HG02588 (cell line): ENCODE results near the gene POR.

Source experiments
- ATAC-seq: cut with Tn5 transposase; IDR thresholded peaks from one replicate; pipeline ENCODE4 v1.9.1; 2021; ENCODE audit warnings: mild to moderate bottlenecking, moderate library complexity; ENCODE audit not compliant: unreplicated experiment

POR gene

DNA sequence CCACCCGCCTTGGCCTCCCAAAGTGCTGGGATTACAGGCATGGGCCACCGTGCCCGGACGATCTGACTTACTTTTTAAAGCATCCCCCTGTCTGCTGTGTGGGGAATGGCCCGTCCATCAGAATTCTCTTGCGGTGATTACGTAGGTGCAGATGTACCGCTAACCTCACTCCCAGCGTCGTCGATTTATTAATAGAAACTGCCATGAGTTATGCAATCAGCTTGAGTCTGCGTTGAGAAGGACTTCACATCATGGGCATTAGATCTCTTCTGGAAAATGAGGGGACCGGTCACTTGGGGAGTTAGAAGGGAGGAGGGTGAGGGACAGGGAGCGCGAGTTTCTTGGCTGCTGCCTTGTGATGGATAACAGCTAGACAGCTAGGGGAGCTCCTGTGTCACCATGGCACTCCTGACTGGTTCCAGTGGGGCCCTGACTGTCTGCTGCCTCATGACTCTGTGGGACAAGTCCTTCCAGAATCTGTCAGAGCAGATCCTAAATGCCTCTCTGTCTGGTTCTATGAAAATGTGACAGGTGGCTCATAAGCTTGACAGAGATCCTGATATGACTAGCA is 35.2 kb downstream of the POR start:
- no peak for ATAC-seq

DNA sequence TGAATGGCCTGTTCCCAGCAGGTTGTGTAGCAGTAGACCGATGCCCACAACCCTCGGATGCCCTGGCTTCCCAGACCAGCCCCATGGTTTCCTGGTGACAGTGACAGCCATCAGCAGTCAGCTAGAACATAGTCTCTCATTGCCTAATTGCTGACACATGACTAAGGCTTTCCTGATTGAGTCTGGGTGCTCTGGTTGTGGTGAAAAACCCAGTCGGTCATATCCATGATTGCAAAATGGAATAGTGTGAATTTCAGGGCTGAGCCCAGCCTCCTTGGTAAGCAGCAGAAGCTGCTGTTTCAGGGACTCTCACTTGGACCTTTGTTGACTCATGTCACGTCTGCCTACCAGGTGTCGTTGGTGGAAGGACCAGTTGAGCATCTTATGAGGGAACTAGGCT is 36.6 kb downstream of the POR start:
- ATAC-seq: no peak

DNA sequence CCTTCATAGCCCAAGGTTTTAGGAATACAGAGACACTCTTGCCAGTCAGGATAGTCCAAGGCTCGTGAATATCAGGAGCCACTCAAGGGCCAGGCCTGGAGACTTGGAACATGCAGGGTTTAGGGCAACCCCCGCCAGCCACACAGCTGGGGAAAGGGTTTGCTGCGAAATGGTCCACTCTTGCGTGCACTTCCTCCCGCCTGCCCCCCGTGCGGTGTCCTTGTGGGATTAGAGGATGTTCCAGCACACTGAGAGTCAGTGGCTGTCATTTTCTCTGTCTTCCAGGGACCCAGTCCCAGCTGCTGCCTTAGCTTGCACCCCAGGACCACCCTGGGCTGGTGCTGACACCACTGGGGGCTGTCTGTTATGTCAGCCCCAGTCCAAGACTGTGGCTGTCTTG is 38.5 kb downstream of the POR start:
- ATAC-seq: no peak

DNA sequence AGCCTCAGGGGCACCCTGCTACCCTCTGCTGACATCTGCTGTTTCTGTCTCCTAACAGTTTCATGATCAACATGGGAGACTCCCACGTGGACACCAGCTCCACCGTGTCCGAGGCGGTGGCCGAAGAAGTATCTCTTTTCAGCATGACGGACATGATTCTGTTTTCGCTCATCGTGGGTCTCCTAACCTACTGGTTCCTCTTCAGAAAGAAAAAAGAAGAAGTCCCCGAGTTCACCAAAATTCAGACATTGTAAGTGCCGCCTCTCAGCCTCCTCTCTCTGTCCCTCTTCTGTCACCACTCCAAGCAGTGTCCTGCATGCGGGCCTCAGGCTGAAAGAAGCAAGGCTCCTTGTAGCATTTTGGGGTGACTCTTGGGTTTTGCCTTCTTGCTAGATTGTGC is 39.0 kb downstream of the POR start:
- ATAC-seq: no peak

DNA sequence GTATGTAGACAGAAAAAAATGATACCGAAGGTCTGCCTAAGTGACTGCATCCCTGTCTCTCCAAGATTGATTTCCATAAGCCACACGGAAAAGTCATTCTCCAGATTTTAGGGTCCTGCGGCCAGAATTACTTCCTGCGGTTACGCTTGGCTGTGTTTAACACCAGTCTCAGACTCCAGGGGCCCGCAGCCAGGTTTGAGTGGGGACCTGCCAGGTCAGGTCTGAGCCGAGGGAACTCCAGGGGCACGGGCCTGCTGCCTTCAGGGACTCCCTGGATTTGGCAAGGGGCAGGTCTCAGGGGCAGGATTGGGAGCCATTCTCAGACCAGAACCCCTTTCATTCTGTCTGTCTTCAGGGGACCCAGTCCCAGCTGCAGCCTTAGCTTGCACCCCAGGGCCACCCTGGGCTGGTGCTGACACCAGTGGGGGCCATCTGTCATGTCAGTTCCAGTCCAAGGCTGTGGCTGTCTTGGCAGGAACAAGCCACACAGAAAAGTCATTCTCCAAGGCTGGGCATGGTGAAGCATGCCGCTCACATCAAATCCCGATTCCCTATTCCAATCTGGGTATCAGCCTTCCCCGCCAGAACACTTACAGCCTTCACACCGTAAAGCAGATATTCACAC is 40.5 kb downstream of the POR start:
- no peak for ATAC-seq

DNA sequence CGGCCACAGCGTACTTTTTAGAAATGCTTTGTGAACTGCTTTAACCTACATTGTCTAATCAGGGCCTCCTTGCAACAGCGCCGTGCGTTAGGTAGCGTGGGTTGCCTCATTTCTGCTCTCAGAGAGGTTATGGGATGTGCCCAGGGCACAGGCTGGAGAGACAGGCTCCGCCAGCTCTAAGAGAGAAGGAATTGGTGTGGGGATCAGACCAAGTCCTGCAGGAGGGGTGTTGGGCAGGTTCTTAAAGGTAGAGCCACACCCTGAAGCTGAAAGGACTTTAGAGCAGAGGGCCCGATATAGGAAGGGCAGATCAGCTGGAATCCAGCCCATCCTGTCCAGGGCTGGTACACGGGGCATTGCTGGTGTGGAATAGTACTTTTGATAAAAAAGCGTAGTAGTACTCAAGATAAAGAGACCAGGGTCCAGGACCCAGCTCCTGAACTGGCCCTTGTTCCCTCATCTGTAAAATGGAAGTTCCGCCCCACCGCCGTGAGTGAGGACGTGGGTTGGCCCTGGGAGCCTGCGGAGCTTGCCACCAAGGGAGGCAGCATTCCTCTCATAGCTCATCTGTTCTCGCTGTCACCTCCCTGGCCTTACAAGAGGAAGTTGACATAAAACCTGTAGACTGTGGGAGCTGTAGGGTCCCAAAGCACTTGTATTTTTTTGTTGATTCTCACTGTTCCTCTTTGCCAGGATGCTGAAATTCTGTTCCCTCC is 42.2 kb downstream of the POR start:
- no peak for ATAC-seq

DNA sequence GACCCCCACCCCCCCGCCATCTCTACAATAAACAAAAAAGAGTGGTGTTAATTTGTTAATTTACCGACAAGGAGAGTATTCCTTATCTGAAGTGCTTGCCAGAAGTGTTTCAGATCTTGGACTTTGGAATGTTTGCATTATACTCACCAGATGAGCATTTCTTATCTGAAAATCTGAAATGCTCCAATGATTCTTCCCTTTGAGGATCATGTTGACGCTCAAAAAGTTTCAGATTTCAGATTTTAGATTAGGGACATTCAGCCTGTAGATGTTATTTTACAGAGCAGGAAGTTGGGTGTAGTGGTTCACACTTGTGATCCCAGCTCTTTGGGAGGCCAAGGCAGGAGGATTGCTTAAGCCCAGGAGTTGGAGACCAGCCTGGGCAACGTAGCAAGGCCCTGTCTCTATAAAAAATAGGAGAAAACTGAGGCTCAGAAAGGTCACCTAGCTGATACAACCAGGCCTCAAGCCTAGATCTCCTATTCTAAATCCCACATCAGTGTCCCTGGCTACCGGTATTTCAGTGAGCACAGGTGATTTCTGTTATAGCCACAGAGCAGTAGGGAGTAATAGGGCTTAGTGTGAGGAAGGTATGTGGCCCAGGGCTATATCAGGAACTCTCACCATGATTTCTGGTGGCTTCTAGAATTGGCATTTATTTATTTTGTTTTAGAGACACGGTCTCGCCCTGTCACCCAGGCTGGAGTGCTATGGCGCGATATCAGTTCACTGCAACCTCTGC is 44.0 kb downstream of the POR start:
- no peak for ATAC-seq

DNA sequence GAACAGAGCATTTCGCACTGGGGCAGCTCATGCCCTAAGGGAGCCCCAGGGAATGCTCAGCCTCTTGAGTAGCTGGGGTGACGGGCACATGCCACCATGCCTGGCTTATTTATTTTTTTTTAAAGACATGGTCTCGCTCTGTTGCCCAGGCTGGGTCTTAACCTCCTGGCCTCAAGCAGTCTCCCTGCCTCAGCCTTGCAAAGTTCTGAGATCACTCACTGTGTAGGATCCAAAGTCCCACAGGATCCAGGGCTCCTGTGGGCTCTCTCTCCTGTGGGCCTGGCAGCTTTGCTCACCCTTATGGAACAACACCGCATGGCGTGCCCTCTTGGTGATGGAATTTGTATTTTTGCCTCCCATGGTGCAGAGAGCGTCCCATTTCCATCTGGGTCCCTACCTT is 45.4 kb downstream of the POR start:
- ATAC-seq: no peak

DNA sequence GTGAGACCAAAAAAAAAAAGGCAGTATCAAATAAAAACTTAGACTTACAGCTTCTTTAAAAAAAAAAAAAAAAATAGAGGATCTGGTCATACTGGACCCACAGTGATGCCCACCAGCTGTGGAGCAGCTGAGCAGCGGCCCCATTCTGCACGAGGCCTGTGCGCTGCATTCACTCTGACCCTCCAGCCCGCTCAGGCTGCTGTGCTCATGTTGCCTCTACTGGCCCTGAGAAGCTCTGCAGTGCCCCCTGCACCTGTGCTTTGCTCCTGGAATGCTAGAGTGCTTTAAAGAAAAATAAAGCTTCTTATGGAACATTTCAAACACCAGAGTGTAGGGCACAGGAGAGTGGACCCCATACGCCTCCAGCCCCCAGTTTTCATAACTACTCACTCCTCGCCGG is 46.3 kb downstream of the POR start:
- ATAC-seq: no peak

DNA sequence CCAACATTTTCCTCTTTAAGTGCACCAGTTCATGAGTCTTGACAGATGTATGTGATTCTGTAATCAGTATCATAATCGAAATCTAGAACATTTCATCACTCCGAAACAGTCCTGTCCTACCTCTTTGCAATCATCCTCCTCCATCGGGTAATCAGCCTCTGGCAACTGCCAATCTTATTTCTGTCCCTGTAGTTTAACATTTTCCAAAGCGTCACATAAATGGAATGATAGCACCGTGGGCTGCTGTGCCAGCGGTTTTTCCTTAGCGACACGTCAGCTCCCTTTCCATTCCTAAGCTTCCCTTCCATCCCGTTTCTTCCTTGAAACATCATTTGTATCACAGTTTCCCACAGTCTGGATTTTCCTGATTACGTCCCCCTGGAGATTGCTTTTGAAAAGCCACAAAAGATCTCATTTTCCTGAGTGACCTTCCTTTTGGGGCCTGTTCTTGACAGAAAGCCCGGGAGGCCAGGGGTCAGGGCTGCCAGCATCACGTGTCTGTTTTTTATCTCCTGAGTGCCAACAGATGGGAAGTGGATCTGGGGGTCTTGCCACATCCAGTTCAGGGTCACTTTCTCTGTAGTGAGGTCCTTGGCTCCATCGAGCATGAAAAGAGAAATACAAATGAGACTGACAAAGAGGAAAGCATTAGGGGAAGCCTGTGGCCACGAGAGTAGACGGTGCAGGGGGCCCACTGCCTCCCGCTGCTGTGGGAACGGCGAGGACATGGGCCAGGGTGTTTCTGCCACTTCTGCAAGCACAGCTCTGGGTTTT is 47.8 kb downstream of the POR start:
- ATAC-seq: no peak

DNA sequence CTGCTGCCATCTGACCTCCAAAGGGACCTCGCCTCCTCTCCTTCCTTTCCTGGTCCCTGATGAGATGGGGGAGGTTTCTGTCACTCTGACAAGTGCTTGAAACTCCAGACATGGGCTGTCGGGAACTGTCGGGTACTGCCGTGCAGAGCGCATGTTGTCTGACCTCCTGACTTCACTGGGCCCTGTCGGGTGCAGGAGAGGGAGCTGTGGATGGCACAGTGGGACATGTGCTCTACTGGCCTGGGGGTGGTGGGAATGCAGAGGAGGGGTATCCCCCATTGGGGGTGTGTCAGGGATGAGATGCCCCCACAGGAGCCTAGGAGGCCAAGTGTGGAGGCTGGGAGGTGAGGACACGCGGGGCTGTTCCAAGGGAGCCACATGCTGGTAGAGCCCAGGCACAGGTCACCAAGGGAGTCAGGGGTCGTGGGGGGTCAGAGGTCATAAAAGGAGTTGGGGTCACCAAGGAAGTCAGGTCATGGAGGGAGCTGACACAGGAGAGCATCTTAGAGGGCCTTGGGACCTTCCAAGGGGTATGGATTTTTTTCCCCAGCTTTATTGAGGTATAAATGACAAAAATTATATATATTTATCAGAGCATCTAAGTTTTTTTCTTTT is 48.5 kb downstream of the POR start:
- ATAC-seq: no peak

DNA sequence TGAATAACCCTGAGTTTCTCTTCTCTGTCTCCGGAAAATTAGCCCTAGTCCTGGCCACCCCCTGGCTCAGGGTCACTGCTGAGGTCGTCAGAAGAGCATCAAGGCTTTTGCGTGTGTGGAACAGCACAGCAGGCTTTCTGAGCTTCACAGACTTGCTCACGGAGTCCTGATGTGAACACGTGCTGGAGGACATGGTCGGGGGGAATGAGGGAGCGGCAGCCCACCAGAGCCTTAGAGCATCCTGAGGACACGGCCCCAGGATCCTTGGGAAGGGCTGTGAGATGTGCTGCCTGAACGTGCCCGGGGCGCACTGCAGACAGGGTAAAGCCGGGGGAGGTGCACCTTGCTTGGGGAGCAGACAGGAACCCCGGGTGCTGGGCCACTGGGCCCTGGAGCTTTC is 50.7 kb downstream of the POR start:
- no peak for ATAC-seq

DNA sequence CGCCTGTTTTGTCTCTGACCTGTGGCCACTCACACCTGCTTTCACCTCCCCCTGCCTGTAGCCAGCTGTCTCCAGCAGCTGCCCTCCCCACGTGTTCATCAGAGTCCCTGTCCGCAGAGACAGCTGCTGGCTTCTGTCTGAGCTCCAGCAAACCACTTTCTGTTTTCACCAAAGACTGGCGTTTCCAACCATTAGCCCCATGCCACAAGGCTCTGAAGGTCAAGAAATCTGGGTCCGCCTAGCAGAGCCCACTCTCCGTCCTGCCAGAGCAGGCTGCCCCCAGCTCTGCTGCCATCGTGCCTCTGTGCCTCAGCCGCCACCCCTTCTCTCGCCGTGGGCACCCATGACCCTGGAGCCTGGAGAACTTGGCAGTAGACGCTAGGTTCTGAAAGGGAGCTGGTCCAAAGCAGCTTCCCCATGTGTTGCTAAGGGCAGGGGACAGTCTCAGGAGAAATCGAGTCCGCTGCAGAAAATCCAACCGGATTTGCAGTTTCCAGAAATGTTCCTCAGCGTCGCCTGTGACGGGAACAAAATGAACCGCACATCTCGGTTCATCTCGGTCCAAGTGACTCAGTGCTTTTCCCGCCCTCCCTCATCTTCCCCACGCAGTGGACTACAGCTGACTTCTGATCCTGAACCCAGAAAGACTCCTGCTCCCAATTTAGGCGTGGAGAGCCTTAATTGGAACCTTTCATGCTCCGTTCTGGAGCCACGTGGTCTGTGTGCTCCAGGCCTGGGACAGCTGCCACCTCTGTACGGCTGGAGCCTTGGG is 51.4 kb downstream of the POR start:
- no peak for ATAC-seq

DNA sequence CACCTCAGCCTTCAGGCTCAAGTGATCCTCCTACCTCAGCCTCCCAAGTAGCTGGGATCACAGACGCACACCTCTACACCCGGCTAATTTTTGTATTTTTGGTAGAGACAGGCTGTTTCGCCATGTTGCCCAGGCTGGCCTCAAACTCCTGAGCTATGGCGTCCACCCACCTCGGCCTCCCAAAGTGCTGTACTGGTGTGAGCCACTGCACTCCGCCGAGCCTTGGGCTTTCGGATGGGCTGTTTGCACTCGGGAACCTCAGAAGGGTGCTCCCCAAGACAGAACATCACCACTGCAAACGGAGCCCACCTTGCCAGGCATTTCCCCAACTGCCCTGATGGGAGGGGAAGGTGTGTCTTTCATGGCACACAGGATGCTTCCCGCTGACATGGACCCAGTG is 52.1 kb downstream of the POR start:
- no peak for ATAC-seq

DNA sequence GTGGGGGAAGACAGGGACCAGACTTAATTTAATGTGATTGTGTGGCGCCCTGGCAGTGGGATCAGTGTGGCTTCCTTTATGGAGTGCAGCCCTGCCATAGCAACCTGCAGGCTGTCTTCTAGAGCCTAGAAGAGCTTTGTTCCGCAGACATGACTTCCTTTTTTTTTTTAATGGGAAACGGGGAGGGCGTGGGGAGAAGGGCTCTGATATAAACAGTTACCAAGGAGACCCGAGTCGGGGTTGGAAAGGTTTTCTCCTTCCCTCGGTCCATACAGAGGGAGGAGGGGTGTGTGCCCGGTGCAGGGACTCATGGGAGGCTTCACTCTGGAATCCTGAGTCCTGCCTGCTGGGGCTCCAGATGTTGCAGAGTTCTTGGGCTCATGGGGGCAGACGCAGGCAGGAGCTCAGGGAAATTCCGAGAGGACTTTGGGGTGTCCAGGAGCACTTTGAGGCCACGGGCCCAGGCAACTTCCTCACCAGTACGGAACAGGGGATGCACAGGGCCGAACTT is 52.6 kb downstream of the POR start:
- no peak for ATAC-seq

DNA sequence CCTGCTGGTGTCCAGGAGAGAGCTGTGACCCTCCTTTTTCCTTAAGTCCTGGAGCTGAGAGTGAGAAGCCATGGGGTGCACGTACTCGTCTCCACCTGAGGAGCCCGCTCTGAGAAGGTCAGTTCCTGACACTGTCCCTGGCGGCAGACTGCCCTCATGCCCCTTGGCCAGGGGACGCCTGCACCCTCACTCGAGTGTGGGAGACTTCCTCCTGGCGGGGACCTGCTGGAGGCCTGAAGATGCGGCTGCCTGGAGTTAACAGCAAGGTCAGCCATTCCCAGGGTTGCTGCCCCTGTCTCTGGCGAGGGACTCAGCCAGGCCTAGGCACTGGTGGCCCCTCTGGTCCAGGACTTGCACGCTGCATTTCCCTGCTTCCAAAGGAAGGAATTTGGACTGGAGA is 53.1 kb downstream of the POR start:
- ATAC-seq: no peak

DNA sequence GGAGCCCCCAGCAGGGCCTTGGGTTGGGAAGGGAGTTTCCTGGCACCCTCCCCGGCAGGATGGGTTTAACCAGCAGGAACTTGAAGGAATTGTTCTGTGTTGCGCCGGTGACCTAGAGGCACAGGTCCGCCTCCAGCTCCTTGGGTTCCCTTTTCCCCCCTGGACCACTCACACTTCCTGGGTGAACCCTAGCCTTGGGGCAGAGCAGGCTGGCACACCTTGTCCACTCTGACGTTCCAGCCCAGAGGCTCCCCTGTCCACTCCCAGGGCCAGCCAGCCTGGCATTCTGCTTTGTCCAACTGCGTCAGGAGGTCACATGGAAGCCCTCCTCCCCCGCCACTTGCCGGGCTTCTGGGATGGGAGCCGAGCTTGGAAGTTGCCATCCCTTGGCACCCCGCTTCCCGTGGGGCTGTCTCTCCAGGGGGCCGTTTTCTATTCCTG is 53.6 kb downstream of the POR start:
- no peak for ATAC-seq

DNA sequence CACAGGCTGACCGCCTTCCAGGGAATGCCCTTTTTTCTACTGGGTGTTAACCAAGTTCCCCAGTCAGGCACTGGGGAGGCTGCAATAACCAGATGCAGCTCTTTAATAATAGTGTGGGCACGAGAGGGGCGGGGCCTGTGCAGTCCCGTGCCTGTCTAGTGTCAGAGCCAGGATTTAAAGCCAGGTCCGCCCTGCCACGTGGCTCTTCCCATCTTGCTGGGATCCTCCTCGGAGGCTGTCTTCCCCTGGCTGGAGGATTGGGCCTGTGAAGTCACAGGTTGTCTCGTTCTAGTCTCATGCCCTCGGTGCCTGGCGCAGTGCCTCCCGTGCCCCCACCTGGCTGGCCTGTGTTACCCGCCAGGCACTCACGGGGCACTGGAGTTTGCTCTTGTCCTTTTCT is 54.2 kb downstream of the POR start:
- no peak for ATAC-seq

DNA sequence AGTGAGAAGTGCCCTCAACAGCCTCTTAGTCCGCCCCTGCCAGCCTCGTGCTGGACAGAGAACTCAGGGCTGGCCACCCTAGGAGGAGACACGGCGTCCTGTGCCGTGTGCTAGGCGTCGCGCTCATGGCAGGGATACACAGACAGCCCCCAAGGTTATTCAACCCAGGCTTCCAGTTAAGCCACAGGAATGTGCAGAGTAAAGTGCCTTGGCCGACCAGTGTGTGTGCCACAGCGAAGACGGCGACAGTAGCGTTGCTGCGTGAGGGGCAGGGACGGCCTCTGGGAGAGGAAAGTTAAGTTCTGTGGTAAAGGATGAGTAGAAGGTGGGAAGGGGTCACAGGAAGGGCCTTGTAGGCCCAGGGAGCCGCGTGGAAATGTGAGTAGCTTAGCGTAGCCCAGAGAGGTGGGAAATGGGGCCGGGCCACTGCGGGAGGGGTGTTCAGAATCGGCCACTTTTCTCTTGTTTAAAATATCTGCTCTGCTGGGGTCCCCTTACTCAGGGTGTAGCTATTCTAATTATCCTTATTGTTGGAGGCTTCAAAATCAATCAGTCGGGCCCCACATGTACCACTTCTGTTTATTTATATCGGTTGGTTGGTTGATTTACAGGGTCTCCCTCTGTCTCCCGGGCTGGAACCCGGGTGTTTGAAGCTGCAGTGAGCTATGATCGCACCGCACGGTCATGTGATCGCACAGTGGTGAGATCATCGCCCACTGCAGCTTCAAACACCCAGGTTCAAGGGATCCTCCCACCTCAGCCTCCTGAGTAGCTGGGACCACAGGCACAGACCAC is 54.9 kb downstream of the POR start:
- ATAC-seq: no peak
